Measurements from ENCODE around the gene USP27X.

Gene USP27X

GRCh38 chrX:49845701-49846403, 33.4 kb upstream of the USP27X start:
- no peak for DNase-seq
- H3K27ac ChIP-seq = no peak overlapping the region
- H3K36me3 ChIP-seq = no peaks in the 10 kb centered on the region
- peaks cover 72% of the 10 kb centered on the region for H3K27me3 ChIP-seq (ENCODE audit: insufficient read depth, low read depth, severe bottlenecking)
- TF ChIP-seq CTCF (IDR thresholded peaks at IDR 0.05; ENCODE audit: low read depth, low read length) = no peak
- H3K4me3 ChIP-seq (ENCODE audit: low read depth, low read length) = no peak overlapping the region
- no peaks in the 10 kb centered on the region for H3K9me3 ChIP-seq (ENCODE audit: severe bottlenecking)

GRCh38 chrX:49846522-49846921, 32.8 kb upstream of the USP27X start:
- no peaks in the 10 kb centered on the region for H3K36me3 ChIP-seq
- no peaks in the 10 kb centered on the region for H3K9me3 ChIP-seq (ENCODE audit: severe bottlenecking)
- H3K27ac ChIP-seq = no peak overlapping the region
- TF ChIP-seq CTCF (IDR thresholded peaks at IDR 0.05; ENCODE audit: low read depth, low read length) = no peak
- no peak overlapping the region for H3K4me3 ChIP-seq (ENCODE audit: low read depth, low read length)
- H3K27me3 ChIP-seq (ENCODE audit: insufficient read depth, low read depth, severe bottlenecking) = peaks cover 67% of the 10 kb centered on the region
- DNase-seq = no peak

GRCh38 chrX:49848275-49848674, 31.0 kb upstream of the USP27X start:
- DNase-seq = no peak
- Histone ChIP-seq H3K27ac (no peak overlapping the region), H3K4me3 (ENCODE audit: low read depth, low read length) (no peak overlapping the region), H3K9me3 (ENCODE audit: severe bottlenecking) (no peaks in the 10 kb centered on the region), H3K36me3 (no peaks in the 10 kb centered on the region), H3K27me3 (ENCODE audit: insufficient read depth, low read depth, severe bottlenecking) (peaks cover 63% of the 10 kb centered on the region)
- TF ChIP-seq CTCF (IDR thresholded peaks at IDR 0.05; ENCODE audit: low read depth, low read length) = no peak

- no peak for DNase-seq
- no peak for TF ChIP-seq CTCF (IDR thresholded peaks at IDR 0.05; ENCODE audit: low read depth, low read length)
These were observed 29.3 kb upstream of the USP27X start for GRCh38 chrX:49850028-49850427.

GRCh38 chrX:49853661-49854060, 25.6 kb upstream of the USP27X start:
- no peak overlapping the region for H3K4me3 ChIP-seq (ENCODE audit: low read depth, low read length)
- no peak for TF ChIP-seq CTCF (IDR thresholded peaks at IDR 0.05; ENCODE audit: low read depth, low read length)
- H3K27ac ChIP-seq = no peak overlapping the region
- no peaks in the 10 kb centered on the region for H3K36me3 ChIP-seq
- DNase-seq = no peak
- peaks cover 35% of the 10 kb centered on the region for H3K27me3 ChIP-seq (ENCODE audit: insufficient read depth, low read depth, severe bottlenecking)
- no peaks in the 10 kb centered on the region for H3K9me3 ChIP-seq (ENCODE audit: severe bottlenecking)

More at GRCh38 chrX:49850028-49850427, 29.3 kb upstream of the USP27X start:
- peaks cover 53% of the 10 kb centered on the region for H3K27me3 ChIP-seq (ENCODE audit: insufficient read depth, low read depth, severe bottlenecking)
- no peaks in the 10 kb centered on the region for H3K36me3 ChIP-seq
- H3K4me3 ChIP-seq (ENCODE audit: low read depth, low read length) = no peak overlapping the region
- no peaks in the 10 kb centered on the region for H3K9me3 ChIP-seq (ENCODE audit: severe bottlenecking)
- H3K27ac ChIP-seq = no peak overlapping the region

GRCh38 chrX:49856819-49857218, 22.5 kb upstream of the USP27X start:
- H3K9me3 ChIP-seq (ENCODE audit: severe bottlenecking) = no peaks in the 10 kb centered on the region
- no peaks in the 10 kb centered on the region for H3K36me3 ChIP-seq
- no peak overlapping the region for H3K27ac ChIP-seq
- TF ChIP-seq CTCF (IDR thresholded peaks at IDR 0.05; ENCODE audit: low read depth, low read length) = no peak
- no peak for DNase-seq
- no peak overlapping the region for H3K4me3 ChIP-seq (ENCODE audit: low read depth, low read length)
- peaks cover 27% of the 10 kb centered on the region for H3K27me3 ChIP-seq (ENCODE audit: insufficient read depth, low read depth, severe bottlenecking)
